ENCODE data around the gene SH2D6.

Gene SH2D6

DNA sequence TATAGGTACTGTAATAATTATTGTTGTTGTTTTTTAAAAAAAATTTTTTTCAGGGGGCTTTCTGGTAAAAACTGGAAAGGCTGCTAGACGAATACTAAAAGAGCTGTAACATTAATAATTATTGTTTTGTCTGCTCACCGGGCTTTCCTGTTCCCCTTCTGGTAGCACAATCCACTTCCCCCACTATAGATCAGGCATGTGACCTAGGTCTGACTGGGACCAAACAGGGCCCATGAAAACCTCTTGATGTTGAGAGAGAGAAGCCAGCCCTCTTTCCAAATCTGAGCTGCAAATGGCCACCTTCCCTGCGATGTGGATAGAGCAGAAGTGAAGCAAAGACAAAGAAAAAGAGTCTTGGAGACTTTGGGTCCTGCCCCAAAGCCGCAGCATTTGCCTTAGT is 23.4 kb downstream of the SH2D6 start:
- no peak for DNase-seq

DNA sequence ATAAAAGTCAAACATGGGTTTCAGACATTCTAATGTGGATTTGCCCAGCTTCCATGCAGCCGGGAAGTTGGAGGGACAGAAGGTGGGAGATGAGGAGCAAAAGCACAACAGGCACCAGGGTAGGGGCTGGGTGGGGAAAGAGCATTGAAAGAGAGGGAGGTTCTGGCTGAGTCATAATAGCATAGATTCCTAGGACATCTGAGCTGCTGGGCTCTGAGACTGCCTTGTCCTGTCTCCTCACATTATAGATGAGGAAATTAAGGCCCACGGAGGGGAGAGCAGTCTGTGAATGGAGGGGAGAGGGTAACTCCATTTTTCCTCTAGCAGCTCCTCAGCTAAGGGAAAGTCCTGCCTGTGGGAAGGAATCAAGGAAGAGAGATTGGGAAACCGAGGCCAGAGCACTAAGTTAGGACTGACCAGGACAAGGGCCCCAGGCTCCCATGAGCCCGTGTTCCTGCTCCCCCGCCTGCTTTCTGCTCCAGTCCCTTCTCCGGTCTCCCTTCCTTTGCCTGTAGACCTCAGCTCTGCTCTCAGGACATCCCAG is 26.2 kb downstream of the SH2D6 start:
- DNase-seq: no peak

DNA sequence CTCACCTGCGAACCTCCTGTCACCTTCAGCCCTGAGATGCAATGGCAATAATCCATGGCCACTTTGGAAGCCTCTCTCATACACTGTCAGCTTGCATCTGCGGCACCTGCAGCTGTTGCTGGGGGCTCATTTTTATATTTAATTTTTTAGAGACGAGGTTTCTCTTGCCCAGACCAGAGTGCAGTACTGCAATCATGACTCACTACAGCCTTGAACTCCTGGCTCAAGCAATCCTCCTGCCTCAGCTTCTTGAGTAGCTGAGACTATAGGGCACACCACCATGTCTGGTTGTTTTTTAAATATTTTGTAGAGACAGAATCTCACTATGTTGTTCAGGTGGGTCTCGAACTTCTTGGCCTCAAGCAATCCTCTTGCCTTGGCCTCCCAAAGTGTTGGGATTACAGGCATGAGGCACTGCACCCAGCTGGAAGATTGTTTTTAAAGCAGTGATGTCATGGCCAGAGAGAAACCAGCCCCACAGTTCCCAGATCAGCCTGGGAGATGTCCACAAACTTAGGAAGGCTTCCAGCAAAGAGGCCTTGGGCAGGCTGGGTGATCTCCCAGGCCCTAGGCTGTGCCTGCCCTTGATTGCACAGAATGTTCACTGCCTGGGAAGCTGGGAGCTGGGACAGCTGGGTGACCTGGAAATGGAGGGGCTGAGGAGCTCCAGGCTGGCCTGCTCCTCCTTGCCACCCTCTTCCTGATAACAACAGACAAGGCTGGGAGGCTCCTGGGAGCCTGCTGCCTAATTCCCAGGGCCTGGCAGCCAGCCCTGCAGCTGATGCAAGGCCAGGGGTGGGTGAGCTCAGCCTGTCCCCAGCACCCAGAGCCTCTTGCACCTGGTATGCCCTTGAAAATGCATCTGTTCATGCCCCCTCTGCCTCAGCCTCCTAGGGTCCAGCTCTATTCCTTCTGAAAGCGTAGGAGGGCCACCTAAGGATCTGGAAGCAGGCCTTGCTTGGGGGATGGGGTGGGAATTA is 27.1 kb downstream of the SH2D6 start:
- DNase-seq: no peak

DNA sequence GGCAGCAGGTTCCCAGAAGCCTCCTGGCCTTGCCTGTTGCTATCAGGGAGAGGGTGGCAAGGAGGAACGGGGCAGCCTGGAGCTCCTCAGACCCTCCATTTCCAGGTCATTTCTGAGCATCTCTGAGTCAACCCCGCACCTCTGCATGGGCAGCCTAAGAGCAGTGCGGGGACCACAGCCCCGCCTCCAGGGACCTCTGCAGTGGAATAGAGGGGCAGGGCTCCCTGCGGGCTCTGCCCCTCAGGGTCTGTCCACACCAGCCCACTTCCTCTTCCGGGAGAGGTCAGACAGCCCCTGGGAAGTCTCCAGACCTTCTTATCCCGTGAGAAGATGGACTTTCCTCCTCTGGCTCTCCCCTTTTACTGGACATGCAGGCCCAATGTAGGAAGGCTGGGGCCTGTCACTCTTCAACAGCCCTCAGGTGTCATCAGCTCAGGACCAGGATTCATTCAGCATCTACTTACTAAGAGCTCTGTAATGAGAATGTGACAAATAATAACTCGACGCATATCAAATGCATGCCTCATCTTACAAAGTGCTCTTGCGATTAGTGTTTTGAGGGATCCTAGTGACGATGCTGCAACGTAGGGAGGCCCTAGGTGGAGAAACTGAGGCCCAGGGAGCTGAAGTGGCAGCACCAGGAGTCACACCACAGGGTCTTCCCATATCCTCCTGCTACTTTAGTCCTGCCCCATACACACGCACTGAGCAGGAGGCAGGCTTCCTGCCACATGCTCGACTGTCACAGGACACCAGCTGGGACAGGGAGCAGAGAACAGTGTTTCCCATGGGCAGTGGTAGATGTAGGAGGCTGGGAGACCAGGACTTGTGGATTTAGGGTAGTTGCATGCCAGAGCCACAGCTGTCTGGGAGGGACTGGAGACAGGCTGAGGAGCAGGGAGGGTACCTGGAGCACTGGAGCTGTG is 28.0 kb downstream of the SH2D6 start:
- DNase-seq: no peak

DNA sequence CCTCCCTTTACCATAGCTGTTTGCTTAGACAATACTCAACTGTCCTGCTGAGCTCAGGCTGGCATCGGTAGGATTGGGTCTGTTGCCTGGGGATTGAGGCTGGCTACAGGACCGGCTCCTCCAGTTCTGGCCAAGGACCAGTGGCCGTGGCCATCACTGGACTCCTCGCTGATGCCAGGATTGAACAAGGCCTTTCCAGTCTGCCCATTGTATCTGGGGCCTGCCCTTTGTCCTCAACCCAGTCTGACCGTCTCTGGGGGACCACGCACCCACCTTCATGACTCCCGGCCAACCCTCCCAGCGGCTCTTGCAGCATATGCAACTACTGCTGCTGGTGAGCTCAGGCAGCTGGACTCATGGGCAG is 28.7 kb downstream of the SH2D6 start:
- DNase-seq: no peak

DNA sequence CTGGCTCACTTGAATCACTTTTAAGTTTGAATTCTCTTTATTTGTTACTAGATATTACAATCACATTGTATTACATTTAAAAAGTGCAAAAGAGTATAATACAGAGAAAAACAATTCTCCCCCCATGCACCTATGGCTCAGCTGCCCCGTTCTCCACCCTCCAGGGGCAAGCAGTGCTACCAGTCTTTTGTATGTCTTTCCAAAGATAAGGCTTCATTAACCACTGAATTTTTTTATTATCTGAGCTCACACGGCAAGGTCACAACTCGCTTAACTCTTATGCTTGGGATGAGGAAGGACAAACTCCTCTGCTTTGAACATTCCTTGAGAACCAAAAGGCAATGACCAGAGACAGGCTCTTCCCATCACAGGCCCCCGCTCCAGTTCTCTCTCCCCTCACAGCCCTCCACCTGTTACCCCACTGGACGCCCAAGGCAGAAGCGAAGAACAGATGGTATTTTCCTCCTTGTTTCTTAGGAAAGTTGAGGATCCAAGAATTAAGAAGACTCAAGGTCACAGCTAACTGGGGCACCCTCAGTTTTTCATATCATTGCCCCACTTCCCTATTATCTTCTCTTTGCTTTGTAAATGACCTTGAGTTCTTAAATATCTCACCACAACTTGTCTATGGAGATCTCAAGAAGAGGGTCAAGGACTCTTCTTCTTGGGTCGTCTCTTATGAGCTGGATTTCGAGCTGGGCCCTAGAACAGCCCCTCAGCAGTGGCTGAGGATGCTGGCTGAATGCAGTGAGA is 30.1 kb downstream of the SH2D6 start:
- DNase-seq: no peak

DNA sequence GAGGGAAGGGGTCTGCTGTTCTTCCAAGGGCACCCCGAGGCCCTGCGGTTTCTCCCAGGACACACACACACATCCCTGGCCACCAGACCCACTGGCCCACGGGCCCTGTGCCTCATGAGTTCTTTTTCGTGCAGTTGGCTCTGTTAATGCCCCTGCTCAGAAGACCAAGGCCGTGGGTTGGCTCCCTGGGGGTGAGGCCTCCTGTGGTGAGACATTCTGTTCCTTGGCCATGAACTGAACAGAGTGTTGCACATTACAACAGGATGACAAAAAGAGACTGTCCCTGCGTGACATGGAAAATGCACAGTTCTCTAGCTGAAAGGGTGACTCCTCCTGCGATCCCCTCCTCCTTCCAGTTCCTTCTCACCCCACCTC is 30.7 kb downstream of the SH2D6 start:
- DNase-seq: no peak

DNA sequence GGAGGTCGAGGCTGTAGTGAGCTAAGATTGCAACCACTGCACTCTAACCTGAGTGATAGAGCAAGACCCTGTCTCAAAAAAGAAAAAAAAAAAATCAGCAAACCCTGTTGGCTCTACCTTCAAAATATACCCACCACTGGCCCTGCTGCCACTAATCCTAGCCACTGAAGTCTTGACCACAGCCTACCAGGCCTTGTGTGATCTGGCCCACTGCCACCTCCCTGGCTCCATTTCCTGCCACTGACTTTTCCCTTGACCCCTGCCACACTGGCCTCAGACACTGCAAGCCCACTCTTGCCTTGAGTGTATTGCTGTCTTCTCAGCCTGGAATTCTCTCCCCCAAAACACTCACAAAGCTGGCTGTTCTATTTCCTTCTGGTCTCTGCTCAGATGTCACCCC is 33.7 kb downstream of the SH2D6 start:
- DNase-seq: no peak

DNA sequence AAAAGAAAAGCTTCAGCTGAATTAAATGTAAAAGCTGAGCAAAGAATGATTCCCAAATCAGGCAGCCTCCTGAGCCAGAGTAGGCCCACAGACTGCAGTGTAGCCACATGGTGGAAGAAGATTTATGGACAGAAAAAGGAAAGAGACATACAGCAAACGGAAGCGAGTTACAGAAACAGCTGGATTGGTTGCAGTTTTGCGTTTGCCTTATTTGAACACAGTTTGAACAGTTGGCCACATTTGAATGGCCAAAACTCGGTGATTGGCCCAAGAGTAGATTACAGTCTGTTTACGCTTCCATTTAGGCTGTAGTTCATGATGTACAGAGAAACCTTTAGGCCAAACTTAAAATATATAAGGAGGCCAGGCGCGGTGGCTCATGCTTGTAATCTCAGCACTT is 35.1 kb downstream of the SH2D6 start:
- no peak for DNase-seq

DNA sequence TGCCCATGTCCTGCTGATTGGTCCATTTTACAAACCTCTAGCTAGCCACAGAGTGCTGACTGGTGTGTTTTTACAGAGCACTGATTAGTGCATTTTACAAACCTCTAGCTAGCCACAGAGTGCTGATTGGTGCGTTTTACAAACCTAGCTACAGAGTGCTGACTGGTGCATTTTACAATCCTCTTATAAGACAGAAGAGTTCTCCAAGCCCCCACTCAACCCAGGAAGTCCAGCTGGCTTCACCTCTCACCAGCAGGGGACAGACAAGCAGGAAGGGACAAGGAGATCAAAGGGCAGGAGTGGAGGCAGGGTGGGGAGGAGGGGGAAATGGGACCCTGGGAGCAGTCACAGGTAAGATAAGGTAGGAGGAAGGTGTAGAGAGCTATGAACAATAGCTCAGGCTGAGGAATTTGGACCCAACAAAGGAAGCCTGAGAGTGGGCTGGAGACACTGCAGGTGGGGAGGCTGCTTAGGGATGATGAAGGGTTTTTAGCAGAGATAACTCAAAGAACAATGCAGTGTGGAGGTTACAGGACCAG is 37.1 kb downstream of the SH2D6 start:
- no peak for DNase-seq

DNA sequence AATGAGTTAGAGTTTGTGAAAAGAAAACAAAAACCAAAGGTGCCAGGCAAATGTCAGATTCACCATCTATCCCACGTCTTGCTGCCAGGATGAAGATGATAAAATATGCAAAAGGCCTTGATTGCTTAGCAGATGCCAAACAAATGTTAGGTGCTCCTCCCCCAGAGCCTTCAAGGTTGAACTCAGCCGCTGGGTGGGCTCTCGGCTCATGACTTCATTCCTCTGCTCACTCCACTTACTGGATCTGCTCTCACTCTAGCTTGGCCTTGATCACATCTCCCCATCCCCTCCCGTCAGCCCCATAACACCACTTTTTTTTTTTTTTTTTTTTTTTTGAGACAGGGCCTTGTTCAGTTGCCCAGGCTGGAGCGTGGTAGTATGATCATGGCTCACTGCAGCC is 38.5 kb downstream of the SH2D6 start:
- DNase-seq: no peak

DNA sequence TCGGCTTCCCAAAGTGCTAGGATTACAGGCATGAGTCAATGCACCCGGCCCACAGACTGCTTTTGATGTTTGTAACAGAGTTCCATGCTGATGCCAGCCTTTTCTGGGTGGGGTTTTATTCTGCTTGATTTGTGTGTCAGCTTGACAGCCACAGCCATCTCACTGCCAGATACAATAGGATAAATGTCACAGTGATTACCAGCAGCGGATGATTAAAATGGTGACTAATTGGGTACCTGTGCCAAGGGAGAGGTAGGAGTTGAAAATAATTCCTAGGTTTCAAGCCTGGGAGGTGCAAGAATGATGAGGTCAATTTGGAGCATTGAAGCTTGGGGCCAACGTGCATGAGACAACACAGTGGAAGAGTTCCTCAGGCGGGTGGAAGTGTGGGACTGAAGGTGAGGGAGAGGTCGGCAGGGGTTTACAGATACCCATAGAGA is 39.4 kb downstream of the SH2D6 start:
- no peak for DNase-seq

DNA sequence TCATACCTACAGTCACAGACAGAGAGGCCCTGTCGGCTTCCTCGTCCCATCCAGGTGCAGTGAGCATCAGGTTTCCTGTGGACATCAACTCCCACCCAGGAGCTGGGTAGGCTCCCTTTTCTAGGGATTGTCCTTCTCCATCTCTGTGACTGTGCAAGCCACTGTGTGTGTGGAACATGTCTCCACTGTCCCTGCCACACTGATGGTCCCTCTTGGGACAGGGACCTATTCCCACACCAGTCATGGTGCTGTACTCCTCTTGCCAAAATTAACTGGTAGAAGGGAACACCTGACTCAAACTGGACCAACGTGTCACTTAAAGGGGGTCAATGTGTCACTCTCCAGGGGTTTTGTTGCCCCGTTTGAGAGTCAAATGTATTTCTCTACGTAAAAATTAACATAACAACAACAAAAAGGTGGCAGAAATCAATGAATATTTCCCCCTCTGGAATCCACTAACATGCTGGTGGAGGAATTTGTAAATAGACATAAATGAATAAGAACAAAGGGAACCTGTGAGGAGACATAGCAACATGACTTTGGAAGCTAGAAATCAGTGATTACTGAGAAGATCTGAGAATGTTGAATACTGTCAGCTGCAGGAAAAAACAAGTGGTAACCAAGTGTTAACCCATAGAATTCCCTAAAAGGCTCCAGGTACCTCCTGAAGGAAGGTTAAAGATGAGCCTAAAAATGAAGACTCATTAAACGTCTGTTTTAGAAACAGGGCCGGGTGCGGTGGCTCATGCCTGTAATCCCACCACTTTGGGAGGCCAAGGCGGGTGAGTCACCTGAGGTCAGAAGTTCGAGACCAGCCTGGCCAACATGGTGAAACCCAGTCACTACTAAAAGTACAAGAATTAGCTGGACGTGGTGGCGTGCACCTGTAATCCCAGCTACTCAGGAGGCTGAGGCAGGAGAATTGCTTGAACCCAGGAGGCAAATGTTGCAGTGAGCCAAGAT is 40.4 kb downstream of the SH2D6 start:
- no peak for DNase-seq

DNA sequence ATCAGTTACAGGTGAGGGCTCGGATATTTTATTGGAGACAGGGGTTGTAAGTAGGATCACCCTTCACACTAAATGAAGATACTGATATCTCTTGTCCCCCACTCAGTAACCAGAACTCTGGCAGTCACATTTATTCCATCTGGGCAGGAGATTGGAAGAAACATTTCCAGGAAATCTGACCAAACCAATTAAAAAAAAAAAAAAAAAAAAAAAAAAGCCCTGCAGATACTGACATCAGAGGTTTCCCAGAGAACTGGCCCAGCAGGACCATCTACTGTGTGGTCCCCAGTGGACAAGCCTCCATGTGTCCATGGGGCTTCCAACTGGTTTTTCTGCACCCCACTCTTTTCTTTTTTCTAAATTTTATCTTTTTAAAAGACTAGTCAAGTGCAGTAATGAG is 41.3 kb downstream of the SH2D6 start:
- DNase-seq: no peak

DNA sequence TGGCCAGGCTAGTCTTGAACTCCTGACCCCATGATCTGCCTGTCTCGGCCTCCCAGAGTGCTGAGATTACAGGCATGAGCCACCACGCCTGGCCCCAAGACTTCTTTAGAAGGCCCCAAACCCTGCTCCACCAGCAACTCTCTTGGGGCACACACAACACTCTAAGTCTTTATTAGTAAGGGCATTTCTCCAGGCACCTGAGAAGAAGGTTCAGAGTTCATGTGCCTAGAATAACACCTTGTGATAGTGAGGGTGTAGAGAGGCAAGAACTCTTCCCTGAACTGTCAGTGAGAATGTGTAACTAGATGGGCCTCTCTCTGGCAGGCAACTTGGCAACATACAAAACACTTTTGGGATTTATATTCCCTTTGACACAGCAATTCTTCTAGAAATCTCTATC is 43.8 kb downstream of the SH2D6 start:
- no peak for DNase-seq

DNA sequence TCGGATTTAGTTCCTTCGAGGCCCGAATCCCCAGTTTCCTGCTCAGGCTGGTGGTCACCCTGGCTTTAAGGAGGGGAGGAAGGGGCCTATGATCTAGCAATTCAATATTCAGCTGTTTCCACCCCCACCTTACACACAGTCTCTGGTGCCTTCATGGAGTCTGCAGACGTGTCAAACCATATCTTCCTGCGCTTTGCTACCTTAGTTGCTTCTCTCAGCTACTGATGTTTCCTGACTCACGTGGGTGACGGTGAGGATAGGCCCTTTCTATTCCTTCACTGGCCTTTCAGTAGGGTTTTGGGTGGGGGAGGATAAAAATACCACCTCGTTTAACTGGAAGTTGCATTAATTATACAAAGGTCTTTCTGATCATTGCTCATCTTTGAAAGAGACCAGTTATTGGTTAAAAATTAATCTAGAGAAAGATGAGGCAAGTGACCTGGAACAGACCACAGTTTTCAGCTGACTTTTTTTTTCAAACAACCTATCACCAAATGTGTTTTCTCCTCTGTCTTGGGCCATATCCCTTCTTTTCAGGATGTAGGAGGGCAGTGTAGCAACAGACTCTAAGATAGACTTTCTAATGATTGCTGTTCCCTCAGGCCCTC is 49.7 kb downstream of the SH2D6 start:
- DNase-seq: no peak

DNA sequence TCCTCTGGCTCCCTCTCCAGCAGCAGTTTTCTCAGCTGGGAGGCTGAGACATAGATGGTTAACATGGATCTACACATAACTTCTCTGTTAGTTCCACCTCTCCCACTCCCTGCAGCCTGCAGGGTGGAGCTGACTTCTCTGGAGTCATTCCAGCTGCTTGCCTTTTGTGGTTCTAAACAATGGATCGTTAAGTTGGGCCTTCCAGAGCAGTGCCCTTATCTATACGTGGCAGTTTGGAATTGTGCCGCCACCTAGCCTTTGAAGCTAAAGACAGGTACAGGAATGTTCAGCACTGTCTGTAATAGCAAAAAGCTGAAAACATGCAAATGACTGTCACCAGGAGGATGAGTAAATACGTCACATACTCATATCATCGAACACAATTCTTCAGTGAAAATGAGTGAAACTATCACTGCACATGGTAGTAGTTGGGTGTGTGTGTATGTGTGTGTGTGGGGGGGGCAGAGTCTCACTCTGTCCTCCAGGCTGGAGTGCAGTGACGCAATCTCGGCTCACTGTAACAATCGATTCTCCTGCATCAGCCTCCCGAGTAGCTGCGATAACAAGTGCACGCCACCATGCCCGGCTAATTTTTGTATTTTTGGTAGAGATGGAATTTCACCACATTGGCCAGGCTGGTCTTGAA is 50.3 kb downstream of the SH2D6 start:
- DNase-seq: no peak

DNA sequence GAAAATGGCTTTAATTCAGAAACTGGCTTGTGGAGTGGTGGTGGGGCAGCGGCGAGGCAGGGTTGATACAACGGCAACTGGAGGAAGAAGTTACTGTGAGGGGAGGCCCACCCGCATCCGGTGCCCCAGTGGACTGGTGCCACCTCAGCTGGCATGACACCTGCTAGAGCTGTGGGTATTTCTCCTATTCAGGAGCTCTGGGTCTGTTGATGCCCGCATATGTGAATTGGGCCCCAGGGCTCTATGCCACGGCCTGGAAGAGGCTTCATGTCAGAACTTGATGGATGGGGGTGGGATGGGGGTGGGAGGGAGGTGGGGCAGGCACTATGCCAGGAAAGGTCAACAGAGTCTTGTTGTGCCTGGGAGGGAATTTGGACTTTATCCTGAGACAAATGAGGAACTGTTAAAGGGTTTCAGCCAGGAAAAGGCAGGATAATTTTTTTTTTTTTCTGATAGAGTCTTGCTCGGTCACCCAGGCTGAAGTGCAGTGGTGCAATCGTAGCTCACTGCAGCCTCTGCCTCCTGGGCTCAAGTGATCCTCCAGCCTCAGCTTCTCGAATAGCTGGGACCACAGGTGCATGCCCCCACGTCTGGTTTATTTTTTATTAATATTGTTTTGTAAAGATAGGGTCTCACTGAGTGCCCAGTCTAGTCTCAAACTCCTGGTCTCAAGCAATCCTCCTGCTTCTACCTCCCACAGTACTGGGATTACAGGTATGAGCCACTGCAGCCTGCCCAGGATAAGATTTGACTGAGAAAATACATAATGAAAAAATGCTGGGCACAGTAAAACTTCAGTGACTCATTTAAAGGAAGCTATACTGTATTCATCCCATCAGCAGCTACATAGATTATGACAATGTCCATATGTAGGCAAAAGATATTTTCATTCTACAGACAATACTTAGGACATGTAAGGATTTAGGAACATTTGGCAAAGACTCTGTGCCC is 52.6 kb downstream of the SH2D6 start:
- no peak for DNase-seq

DNA sequence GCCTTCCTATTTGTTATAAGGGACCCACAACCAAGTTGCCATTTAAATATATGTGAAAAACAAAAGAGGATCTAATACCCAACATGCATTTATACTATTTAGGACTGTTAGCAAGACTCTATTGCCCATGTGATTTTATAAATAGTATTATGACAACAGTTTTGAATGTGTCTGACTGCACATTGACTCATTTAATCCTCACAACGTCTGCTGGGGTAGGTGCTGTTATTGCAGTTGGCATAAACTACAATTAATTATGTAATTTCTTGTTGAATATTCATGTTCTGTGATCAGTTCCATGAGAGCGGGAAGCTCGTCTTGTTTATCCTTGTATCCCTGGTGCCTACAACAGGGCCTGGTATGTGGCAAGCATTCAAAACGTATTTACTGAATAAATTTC is 53.7 kb downstream of the SH2D6 start:
- no peak for DNase-seq
